Measurements from ENCODE around the gene ADAM33.

ADAM33 gene

DNA sequence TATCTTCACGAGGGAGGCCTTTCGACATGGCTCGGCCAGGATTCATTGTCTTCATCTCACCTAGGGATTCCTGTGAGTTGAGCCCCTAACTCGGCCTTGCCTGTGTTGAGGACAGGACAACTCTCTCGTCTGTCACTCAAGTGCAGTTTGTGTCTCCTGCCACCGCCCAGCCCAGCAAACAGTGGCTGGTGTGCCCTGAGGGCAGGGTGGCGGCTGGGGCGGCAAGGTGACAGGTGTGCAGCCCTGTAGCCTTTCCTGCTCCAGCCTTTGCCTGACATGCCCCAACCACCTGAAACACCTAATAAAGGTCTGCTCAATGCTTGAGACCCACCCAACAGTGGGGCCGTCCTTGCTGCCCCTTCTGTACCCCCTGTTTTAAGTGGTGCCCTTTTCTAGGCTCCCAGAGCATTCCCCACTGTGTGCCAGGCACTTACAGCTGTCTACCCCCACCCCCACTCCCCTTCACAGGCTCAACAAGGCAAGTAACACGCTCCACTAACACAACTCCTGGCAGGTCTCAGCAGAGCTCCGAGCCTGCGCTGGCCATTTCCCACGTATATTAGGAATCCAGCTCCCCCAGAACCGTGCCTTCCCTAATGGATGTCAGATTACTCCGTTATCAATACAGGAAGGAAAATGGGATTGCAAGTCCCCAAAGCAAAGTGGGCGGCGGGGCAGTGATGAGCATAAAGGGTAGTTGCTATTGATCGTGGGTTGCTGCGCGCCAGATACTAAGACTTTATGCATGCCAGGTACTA, 36.3 kb downstream of the ADAM33 start:
- no peak for DNase-seq

DNA sequence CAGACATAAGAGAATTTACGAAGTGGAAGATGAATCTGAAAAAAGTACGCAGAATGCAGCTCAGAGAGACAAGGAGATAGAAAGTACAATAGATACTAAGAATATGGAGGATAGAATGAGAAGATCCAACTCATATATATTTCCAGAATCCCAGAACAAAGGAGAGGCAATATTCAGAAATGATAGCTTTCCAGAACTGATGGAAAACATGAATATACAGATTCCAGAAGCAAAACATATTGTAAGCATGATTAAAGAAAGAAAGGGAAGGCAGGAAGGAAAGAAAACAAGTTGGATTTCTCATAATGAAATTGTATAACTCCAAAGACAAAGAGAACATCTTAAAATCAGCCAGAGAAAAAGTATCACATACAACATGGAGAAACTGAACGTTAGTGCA, 41.6 kb downstream of the ADAM33 start:
- no peak for DNase-seq

DNA sequence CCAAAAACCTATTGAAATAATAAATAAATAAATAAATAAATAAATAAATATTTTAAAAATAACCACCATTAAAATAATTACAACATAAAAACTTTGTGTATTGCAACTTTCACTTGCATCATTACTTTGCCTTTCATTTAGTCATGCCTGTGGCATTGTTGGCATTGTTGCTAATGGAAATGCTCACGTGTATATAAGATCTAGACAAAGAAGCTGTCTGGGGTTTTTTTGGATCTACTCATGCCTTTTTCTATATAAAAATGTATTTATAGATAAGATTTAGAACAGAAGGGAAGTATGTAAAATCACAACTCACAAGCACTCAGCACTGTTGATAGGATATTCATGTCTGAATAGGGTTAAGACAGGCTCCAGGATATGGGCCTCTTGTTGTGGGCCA, 46.5 kb downstream of the ADAM33 start:
- DNase-seq = no peak

DNA sequence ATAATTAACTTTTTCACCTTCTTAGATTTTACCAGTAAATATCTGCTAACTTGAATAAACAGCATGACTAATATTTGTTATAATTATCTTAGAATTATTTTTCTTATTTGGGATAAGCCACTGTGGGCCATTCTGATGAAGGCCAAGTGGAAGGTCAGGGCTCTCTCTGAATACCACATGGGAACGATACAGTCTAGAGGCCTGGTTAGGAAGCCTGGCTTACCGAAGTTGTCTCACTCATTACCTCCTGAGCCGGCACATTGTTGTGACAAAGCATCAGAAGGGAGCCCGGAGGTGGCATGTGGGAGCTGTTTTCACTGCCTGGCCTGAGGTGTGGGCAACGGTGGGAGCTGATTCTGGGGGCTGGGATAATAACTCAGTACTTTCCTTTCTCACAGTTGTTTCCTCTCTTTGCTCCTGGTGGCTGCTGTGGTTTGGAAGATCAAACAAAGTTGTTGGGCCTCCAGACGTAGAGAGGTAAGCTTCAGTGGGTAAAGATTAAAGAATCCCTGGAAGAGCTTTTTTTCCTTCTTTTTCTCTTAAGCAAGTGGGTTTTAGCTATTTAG, 47.8 kb downstream of the ADAM33 start:
- no peak for DNase-seq

DNA sequence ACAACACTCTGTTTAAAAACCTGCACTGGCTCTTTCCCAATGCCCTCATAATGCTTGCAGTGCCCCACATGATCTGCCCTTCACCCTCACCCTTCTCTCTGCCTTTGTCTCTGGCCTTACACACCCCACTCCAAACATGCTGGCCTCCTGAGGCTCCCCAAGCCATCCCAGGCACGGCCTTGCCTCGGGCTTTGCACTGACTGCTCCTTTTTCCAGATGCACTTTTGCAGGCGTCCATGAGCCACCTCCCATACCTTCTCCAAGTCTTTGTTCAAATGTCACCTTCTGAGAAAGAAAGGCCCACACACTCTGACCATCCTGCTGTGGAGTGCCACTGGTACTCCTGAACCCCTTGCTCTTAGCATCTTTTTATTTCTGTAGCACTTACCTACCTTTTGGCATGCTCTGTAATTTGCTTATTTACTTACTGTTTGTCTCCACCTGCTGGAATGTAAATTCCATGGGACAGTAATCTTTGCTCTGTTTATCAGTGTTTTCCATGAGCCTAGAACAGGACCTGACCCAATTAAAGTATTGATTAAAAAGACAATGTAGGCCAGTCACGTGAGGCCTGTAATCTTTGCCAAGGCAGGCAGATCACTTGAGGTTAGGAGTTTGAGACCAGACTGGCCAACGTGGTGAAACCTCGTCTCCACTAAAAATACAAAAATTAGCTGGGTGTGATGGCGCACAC, 49.4 kb downstream of the ADAM33 start:
- no peak for DNase-seq

DNA sequence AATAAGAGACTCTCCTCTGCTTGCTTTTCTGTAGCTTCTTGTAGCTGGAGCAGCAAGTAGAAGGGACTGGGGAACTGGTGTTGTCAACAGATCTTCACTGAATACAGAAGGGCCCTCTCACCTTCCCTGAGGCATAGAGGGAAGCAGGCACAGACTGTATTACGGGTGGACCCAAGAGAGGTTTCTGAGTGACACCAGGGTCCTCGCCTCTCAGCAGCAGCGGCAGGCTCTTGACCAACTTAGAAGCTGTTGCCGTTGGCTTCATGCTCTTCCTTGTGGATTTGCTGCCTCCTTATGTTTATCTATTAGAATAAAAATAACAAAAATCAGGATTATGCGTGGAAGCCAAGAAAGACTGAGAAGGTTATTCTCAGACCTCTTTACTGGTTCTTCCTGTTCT, 50.3 kb downstream of the ADAM33 start:
- DNase-seq = no peak

DNA sequence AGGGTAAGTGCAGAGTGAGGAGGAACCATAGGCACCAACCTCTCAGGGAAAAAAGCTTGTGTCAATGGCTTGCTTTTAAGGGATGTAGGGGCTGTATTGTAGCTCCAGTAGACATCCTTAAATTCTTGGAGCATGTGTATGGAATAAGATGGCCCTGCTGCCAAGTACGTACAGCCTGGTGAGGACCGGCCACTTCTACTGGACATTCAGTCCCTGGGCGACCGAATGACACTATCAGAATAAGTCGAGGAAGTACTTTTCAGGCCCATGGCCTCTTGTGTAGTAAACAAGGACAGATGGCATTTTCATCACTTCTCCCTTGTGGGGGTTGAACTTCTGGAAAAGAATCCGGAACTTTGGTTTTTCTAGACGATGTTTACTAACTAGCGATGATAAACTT, 51.4 kb downstream of the ADAM33 start:
- DNase-seq = no peak

DNA sequence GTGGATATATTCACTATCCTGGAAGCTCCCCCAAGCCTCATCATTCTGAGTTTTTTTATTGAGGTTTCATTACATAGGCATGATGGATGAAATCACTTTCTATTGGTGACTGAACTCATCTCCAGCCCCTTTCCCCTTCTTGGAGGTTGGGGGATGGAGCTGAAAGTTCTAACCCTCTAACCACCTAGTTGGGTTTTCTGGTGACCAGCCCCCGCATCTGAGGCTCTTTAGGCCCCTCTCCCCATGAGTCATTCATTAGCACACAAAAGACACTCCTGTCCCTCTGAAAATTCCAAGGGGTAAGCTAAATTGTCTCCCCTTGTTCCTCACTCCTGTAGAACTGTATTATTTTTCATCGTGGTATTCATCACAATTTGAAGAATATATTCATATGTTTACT, 51.9 kb downstream of the ADAM33 start:
- no peak for DNase-seq

DNA sequence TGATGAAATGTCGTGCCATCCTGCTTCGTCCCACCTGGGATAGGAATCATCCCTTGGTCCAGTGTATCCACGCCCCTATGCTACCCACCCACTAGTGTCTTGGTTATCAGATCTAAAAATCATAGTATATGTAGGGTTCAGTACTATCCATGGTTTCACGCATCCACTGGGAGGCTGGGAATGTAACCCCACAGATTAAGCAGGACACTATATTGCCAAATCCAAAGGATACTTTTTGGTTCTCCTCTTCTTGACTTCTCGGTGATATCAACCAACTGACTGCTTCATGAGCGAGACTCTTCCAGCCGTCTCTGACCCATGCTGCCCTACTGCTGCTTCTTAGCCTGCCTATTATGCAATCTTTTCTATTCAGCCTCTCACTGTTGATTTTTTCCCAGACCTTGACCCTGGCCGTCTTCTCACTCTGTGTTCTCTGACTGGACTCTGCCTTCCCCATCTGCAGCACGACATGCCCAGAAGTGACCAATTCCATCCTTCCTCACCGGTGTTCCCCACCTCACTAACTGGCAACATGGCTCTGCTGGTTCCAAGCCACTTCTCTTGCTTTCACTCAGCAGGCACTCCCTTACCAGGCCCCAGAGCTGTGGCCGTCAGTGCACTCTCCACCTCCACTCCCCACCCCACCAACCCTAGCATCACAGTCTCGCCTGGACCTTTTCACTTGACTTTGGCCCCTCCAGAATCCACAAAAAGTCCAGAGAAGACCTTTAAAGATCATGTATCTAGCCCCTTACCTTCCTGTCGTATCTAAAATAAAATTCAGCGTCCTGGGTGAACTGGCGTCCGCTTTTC, 53.1 kb downstream of the ADAM33 start:
- DNase-seq = no peak

DNA sequence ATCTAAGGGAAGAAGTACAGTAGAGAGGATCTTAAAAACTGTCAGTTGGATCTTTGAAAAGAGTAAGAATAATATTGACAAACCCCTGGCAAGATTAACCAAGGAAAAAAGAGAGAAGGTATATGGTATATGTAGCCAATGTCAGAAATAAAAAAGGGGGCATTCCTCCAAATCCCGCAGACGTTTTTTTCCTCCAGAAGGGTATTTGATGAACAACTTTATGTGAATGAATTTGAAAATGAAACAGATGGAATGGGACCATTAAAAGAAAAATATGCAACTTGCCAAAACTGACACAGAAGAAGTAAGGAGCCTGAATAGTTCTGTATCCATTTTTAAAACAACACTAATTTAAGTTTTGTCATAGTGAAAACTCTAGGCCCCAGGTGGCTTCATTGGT, 54.3 kb downstream of the ADAM33 start:
- DNase-seq = no peak

DNA sequence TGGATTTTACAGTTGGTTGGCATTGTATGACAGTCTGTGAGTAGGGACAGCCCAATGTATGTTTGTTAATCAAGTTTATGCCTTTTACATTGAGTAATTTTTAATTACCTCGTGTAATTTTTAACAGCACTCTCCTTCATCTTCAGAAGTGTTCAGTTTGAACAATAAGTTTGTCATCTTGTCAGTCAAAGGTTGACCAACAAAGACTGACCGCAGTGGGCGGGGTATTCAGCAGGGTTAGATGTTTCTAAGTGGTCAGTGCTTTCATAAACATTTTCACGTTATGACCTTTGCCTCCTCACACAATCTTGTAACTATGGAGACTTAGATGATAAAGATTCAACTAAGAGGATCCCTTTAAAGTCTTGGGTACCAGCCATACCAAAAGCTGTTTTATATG, 59.4 kb downstream of the ADAM33 start:
- DNase-seq = no peak

DNA sequence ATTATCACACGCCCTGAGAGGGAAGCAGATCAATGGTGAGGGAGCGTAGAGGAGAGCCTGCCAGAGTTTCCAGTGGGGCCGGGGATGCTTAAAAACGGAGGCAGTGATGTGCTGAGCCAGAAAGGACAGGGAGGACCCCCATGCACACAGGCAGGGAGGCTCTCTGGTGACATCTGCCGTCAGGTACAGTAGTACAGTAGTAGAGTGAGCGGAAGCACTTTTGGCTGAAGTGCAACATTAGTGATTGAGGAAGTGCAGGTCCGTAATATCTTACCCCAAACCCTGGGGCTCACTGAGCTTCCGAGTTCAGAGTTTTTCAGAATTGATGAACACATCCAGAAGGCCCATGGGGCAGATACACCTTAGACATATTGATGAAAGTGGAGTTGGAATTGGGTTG, 60.7 kb downstream of the ADAM33 start:
- DNase-seq = no peak

All from stimulated activated naive CD4-positive, alpha-beta T cell treated with Interleukin-2 at 50 U/mL for 16 hours (primary cell).